ENCODE data around the gene MRPL28. TPM values are rescaled to one million over a fixed set of nuclear protein-coding genes. Genes with fewer than 3 reads are reported as not detected.
"Not testable (repeated sequence)": the region's sequence is repeated elsewhere in the genome, so short reads cannot be mapped to it uniquely, and the experiment has no call there.

Gene MRPL28
- total and polyA plus RNA-seq, 3 experiments from 2014 or later: 67.8 to 98.0 (median 90.2) TPM

DNA sequence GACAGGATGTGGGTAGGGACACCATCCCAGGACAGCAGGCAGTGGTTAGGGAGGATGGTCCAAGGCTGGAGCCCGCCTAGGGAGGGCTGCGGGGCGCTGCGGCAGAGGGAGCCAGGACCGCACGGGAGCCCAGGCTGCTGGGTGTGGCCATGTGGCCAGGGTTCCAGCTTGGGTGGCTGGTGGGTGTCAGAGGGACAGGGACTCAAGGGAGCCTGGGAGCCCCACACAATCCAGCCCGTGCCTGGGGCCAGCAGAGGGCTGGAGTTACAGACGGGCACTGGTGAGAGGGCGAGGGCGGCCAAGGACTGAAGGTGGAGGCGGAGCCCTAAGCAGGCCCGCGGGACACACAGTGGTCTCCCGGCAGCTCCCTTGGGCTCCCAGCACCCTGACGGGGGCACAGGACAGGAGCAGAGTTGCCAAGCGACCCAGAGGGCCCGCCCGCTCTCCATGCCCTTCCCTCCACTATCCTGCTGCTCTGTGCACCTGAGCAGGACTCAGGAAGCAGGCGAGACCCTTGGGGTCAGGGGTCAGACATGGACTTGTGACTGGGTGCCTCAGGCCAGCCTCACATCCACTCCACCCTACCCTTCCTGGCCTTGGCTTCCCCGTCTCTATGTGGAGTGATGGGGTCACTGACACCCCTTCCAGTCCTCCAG is 7.1 kb downstream of the MRPL28 start:
- Mint-ChIP-seq H3K27ac (no peak overlapping the region), H3K27me3 (peaks cover 1 to 3% of the 10 kb centered on the region in 2 donors), H3K4me1 (peaks cover 6 to 7% (median 6%) of the 10 kb centered on the region in 3 donors), H3K36me3 (peaks cover 0 to 18% (median 1%) of the 10 kb centered on the region in 3 donors), H3K4me3 (no peak overlapping the region), H3K9me3 (no peaks in the 10 kb centered on the region)
- H3K27me3 ChIP-seq (ENCODE audit: insufficient read depth, low read length, poor library complexity, severe bottlenecking): no peaks in the 10 kb centered on the region
- ChIA-PET POLR2A (no interaction called here), CTCF (interaction anchor here (1.1 to 5.0 kb wide), 8 partner anchors 15 to 266 kb away, joined by 3 to 39 read pairs (median 3); partner anchors contain the start of genes DECR2 and FAM234A)
- H3K9me3 ChIP-seq (ENCODE audit: low read length): no peaks in the 10 kb centered on the region
- no peaks in the 10 kb centered on the region for H3K36me3 ChIP-seq (ENCODE audit: insufficient read depth, low read length)
- DNase-seq: no peak
- peaks cover 4% of the 10 kb centered on the region for H3K4me1 ChIP-seq (ENCODE audit: insufficient read depth, low read length)
- no peak overlapping the region for H3K4me3 ChIP-seq (ENCODE audit: low read length)
- no peak overlapping the region for H3K27ac ChIP-seq (ENCODE audit: low read depth, low read length)

DNA sequence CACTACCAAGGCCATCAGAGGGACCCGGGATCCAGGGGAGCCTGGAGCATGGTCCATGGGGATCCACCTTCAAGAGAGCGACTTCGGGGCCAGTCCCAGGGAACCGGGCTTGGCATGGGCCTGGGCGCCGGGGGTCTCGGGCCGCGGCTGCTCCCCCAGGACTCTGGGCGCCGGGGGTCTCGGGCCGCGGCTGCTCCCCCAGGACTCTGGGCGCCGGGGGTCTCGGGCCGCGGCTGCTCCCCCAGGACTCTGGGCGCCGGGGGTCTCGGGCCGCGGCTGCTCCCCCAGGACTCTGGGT is 7.7 kb downstream of the MRPL28 start:
- not testable (repeated sequence) for DNase-seq; H3K27me3 ChIP-seq (ENCODE audit: insufficient read depth, low read length, poor library complexity, severe bottlenecking); H3K36me3 ChIP-seq (ENCODE audit: insufficient read depth, low read length); H3K27ac Mint-ChIP-seq; H3K27ac ChIP-seq (ENCODE audit: low read depth, low read length); H3K9me3 ChIP-seq (ENCODE audit: low read length); H3K27me3 Mint-ChIP-seq; H3K4me1 ChIP-seq (ENCODE audit: insufficient read depth, low read length); H3K4me3 ChIP-seq (ENCODE audit: low read length); H3K4me1 Mint-ChIP-seq; H3K9me3 Mint-ChIP-seq; H3K4me3 Mint-ChIP-seq
- ChIA-PET POLR2A (interaction anchor here (1.5 kb wide), 1 partner anchor 256 kb away, joined by 3 read pairs; no protein-coding TSS in a partner anchor), CTCF (interaction anchor here (0.7 to 5.0 kb wide), 21 partner anchors 8 to 268 kb away, joined by 3 to 39 read pairs (median 3); partner anchors contain the start of genes DECR2, FAM234A, LUC7L and MRPL28)
- peaks cover 0 to 13% (median 1%) of the 10 kb centered on the region in 3 donors for H3K36me3 Mint-ChIP-seq

DNA sequence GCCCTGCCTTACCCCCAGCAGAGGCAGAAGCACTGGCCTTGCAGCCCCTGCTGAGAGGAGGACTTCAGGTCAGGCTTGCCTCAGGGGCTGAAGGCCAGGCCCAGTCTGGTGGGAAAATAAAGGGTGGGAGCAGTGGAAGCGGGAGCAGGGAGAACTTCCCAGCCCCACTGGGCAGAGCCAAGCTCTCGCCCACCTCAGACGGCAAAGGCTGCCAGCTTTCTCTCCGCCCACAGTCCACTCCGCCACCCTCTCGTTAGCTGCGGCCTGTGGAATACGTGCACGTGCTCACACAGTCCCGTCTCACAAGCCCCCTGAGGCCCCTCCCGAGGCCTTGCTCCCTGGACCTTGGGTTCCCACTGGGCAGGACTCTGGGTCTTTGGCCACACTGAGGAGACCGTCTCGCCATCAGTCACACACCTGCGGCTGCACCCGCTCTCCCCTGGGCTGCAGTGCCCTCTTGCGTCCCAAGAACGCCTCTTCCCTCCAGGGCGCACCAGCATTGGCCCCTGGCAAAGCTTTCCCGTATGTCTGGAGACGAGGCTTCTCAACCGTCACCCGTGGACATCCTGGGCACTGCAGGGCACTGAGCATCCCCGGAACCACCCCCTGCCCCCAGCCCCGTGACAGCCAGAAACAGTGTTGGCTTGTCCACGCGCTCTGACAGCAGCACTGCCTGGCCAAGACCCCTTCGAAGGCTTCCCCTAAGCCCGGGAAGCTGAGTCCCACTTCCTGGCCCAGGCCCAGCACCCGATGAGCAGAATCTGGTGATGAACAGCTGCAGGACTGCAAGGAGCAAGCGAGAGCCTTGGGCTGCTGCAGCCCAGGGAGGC is 8.3 kb downstream of the MRPL28 start:
- Histone ChIP-seq H3K4me1 (ENCODE audit: insufficient read depth, low read length) (peaks cover 4% of the 10 kb centered on the region), H3K36me3 (ENCODE audit: insufficient read depth, low read length) (no peaks in the 10 kb centered on the region), H3K4me3 (ENCODE audit: low read length) (no peak overlapping the region), H3K27me3 (ENCODE audit: insufficient read depth, low read length, poor library complexity, severe bottlenecking) (no peaks in the 10 kb centered on the region), H3K9me3 (ENCODE audit: low read length) (no peaks in the 10 kb centered on the region), H3K27ac (ENCODE audit: low read depth, low read length) (no peak overlapping the region)
- H3K4me1 Mint-ChIP-seq: peaks cover 6% of the 10 kb centered on the region in 3 donors
- H3K4me3 Mint-ChIP-seq: peak overlapping the region in 4 of 7 donors; percentile 25 to 66 (median 44)
- peak; percentile 43 to 81 (median 62) for DNase-seq
- H3K27ac Mint-ChIP-seq: peak overlapping the region in 5 of 8 donors; percentile 36 to 83 (median 74)
- H3K27me3 Mint-ChIP-seq: peaks cover 1 to 3% of the 10 kb centered on the region in 2 donors
- peaks cover 0 to 7% (median under 1%) of the 10 kb centered on the region in 3 donors for H3K36me3 Mint-ChIP-seq
- ChIA-PET POLR2A (interaction anchor here (1.5 kb wide), 1 partner anchor 255 kb away, joined by 3 read pairs; no protein-coding TSS in a partner anchor), CTCF (interaction anchor here (0.7 to 5.0 kb wide), 24 partner anchors 8 to 306 kb away, joined by 3 to 39 read pairs (median 3); partner anchors contain the start of genes DECR2, FAM234A, LUC7L and MRPL28)
- no peaks in the 10 kb centered on the region for H3K9me3 Mint-ChIP-seq

DNA sequence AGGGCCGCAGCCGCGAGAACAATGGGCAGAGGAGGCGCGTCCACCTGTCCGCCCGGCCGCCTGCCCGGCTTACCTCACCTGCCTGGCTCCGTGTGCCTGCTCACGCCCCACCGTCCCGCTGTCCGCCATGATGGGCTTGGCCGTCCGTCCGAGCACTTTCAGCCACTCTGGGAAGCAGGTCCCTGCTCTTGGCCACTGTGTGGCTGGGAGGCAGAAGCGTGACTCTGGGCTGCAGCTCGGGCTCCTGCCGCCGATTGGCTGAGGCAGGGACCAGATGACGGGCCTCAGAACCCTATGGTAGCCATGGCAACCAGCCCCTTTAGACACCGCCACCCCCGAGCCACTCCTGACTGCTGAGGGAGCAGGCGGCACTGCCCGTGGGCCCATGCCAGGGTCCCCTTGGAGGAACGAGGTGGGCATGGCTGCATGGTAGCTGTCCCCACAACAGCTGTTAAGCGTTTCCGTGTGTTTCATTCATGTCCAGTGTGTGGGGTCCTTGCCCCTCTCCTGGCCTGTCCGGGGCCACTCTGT is 8.9 kb downstream of the MRPL28 start:
- Mint-ChIP-seq H3K4me3 (no peak overlapping the region), H3K4me1 (peaks cover 7 to 8% (median 8%) of the 10 kb centered on the region in 3 donors), H3K36me3 (peaks cover 0 to under 1% (median 0%) of the 10 kb centered on the region in 3 donors), H3K27ac (peak overlapping the region in 1 of 8 donors; percentile 64), H3K27me3 (peaks cover 1 to 3% of the 10 kb centered on the region in 2 donors), H3K9me3 (no peaks in the 10 kb centered on the region)
- ChIA-PET CTCF (interaction anchor here (0.7 to 5.0 kb wide), 15 partner anchors 9 to 305 kb away, joined by 3 to 39 read pairs (median 5); partner anchors contain the start of genes FAM234A, LUC7L and MRPL28), POLR2A (interaction anchor here (1.5 kb wide), 1 partner anchor 254 kb away, joined by 3 read pairs; no protein-coding TSS in a partner anchor)
- Histone ChIP-seq H3K4me1 (ENCODE audit: insufficient read depth, low read length) (peaks cover 9% of the 10 kb centered on the region), H3K27ac (ENCODE audit: low read depth, low read length) (no peak overlapping the region), H3K9me3 (ENCODE audit: low read length) (no peaks in the 10 kb centered on the region), H3K27me3 (ENCODE audit: insufficient read depth, low read length, poor library complexity, severe bottlenecking) (no peaks in the 10 kb centered on the region), H3K36me3 (ENCODE audit: insufficient read depth, low read length) (no peaks in the 10 kb centered on the region), H3K4me3 (ENCODE audit: low read length) (no peak overlapping the region)
- no peak for DNase-seq

DNA sequence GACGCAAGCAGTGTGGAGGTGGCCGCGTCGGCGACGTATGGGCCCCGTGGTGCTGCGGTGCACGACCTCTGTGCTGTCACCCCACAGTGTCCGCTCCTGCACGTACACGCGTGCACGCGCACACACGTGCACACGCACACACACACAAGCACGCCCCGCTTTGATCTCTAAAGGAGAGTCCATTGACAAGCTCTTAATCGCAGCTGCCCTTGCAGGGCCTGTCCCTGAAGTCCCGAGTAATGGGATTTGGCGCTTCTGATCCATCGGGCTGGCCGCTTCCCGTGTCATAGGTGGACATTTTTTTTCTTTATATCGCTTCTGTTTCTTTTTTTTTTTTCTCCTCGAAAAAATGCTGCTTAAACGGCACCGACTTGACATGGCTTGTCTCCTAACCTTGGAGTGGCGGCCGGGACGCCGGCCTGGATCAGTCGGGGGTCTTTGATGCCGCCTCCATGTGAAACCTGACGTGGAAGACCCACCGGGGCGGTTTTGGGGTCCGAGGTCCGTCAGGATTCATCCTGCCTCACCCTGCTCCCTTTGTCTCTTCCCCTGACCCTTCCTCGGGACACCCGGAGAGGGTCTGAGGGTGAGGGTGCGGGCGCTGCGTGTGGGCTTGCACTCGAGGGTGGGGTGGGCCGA is 9.5 kb downstream of the MRPL28 start:
- DNase-seq: no peak
- H3K36me3 Mint-ChIP-seq: no peaks in the 10 kb centered on the region
- H3K4me3 Mint-ChIP-seq: no peak overlapping the region
- H3K9me3 ChIP-seq (ENCODE audit: low read length): no peaks in the 10 kb centered on the region
- H3K27ac Mint-ChIP-seq: peak overlapping the region in 1 of 8 donors; percentile 78
- H3K4me1 Mint-ChIP-seq: peaks cover 9 to 11% (median 11%) of the 10 kb centered on the region in 3 donors
- no peaks in the 10 kb centered on the region for H3K36me3 ChIP-seq (ENCODE audit: insufficient read depth, low read length)
- H3K27me3 Mint-ChIP-seq: peaks cover 1 to 3% of the 10 kb centered on the region in 2 donors
- ChIA-PET POLR2A (no interaction called here), CTCF (interaction anchor here (1.0 to 5.0 kb wide), 6 partner anchors 11 to 255 kb away, joined by 3 to 39 read pairs (median 8); partner anchors contain the start of gene LUC7L)
- H3K27ac ChIP-seq (ENCODE audit: low read depth, low read length): no peak overlapping the region
- no peak overlapping the region for H3K4me3 ChIP-seq (ENCODE audit: low read length)
- H3K27me3 ChIP-seq (ENCODE audit: insufficient read depth, low read length, poor library complexity, severe bottlenecking): no peaks in the 10 kb centered on the region
- H3K9me3 Mint-ChIP-seq: no peaks in the 10 kb centered on the region
- H3K4me1 ChIP-seq (ENCODE audit: insufficient read depth, low read length): peaks cover 15% of the 10 kb centered on the region

DNA sequence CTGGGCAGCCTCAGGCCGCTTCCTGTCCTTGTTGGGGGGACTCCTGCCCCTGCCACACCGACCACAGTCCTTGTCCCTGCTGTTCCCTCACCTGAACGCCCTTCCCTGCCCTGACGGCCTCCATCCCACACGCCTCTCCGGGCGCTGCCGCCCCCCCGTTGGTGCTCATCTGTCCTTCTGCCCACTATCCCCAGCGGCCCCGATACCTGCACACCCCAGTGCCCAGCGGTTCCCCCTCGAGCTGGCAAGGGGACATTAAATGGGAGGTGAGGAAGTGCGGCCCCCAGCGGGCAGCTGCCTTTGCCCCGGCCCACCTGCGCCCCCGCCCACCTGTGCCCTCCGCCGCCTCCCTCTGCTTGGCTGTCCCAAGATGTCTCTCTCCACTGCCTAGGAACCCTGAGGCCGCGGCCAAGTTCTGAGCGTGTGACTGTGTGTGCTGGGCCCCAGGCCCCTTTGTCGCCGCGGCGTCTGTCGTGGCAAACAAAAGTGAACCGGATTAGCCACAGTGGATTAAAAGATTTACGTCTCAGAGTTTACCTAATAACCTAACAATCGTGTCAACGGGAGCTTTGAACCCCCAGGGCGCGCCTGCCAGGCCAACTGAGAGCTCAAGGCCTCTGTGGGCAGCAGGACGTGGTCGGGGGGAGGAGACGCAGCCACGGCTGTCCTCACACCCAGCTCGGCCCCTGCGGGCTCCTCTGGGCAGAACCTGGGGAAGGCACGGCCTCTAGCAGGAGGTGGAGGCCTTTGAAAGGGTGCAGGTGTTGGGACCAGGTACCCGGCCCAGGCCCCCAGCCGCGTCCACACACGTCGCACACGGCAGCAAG is 10.3 kb downstream of the MRPL28 start:
- Mint-ChIP-seq H3K4me1 (peaks cover 15 to 18% (median 16%) of the 10 kb centered on the region in 3 donors), H3K27ac (peak overlapping the region in 1 of 8 donors; percentile 29), H3K4me3 (no peak overlapping the region), H3K9me3 (no peaks in the 10 kb centered on the region), H3K36me3 (no peaks in the 10 kb centered on the region), H3K27me3 (peaks cover 1 to 3% of the 10 kb centered on the region in 2 donors)
- Histone ChIP-seq H3K4me1 (ENCODE audit: insufficient read depth, low read length) (peaks cover 22% of the 10 kb centered on the region), H3K27ac (ENCODE audit: low read depth, low read length) (no peak overlapping the region), H3K4me3 (ENCODE audit: low read length) (no peak overlapping the region), H3K27me3 (ENCODE audit: insufficient read depth, low read length, poor library complexity, severe bottlenecking) (no peaks in the 10 kb centered on the region), H3K36me3 (ENCODE audit: insufficient read depth, low read length) (no peaks in the 10 kb centered on the region), H3K9me3 (ENCODE audit: low read length) (no peaks in the 10 kb centered on the region)
- ChIA-PET CTCF (interaction anchor here (1.0 kb wide), 1 partner anchor 10 kb away, joined by 3 read pairs; no protein-coding TSS in a partner anchor), POLR2A (no interaction called here)
- DNase-seq: no peak

All from CD8-positive, alpha-beta memory T cell (primary cell).